CD14-positive monocyte (primary cell): ENCODE data around the gene SPEM1. TPM values are rescaled to one million over a fixed set of nuclear protein-coding genes. Genes with fewer than 3 reads are reported as not detected.

Source experiments
- DNase-seq, 3 donors: peaks; one replicate each; pipeline ENCODE4 v3.0.0-alpha.2; 2011 to 2022
- H2AFZ ChIP-seq: 2 replicates; pipeline ENCODE4 v1.6.0; 2012; ENCODE audit warnings: mild to moderate bottlenecking, low read depth, low read length, inconsistent platforms; ENCODE audit not compliant: insufficient read depth, poor library complexity, severe bottlenecking
- H3K27ac ChIP-seq, 2 donors: 1 replicate in 1 of 2; 2 replicates in 1 of 2; pipeline ENCODE4 v1.5.1; 2012 to 2013; ENCODE audit warnings: low read length in 2 of 2, control low read depth in 1 of 2, inconsistent platforms in 1 of 2, low read depth in 1 of 2, mild to moderate bottlenecking in 1 of 2
- H3K27me3 ChIP-seq, 2 donors: one replicate each; pipeline versions ENCODE4 v1.6.0 to v1.6.1; 2011 to 2013; ENCODE audit warnings: low read length in 2 of 2; ENCODE audit not compliant: control insufficient read depth in 2 of 2, insufficient read depth in 2 of 2
- H3K36me3 ChIP-seq, 2 donors: replicated peaks in 1 of 2; 1 replicate in 1 of 2; 2 replicates in 1 of 2; pipeline versions ENCODE4 v1.5.1 to v1.6.1; 2012 to 2013; ENCODE audit warnings: low read length in 2 of 2, control low read depth in 1 of 2, inconsistent platforms in 1 of 2, mild to moderate bottlenecking in 1 of 2; ENCODE audit not compliant: insufficient read depth in 2 of 2, control insufficient read depth in 1 of 2
- H3K4me1 ChIP-seq, 2 donors: 1 replicate in 1 of 2; 2 replicates in 1 of 2; pipeline versions ENCODE4 v1.5.1 to v1.6.1; 2012 to 2013; ENCODE audit warnings: low read length in 2 of 2, control low read depth in 1 of 2, inconsistent platforms in 1 of 2, mild to moderate bottlenecking in 1 of 2, moderate library complexity in 1 of 2; ENCODE audit not compliant: insufficient read depth in 2 of 2, control insufficient read depth in 1 of 2
- H3K4me2 ChIP-seq: replicated peaks from 2 replicates; pipeline ENCODE3; 2012; ENCODE audit warnings: low read length, moderate library complexity, mild to moderate bottlenecking; ENCODE audit not compliant: poor library complexity, severe bottlenecking; ENCODE audit errors: extremely low read depth
- H3K4me3 ChIP-seq, 3 experiments: fragments of 200-600 bp in 1 of 3; sonication (generic) in 1 of 3; replicated peaks in 1 of 3; 1 replicate in 2 of 3; 2 replicates in 1 of 3; pipeline ENCODE4 v1.5.1; 2011 to 2013; ENCODE audit warnings: low read length in 3 of 3, mild to moderate bottlenecking in 3 of 3, control low read depth in 2 of 3, low read depth in 2 of 3, inconsistent platforms in 1 of 3, moderate library complexity in 1 of 3
- H3K79me2 ChIP-seq: 2 replicates; pipeline ENCODE4 v1.6.0; 2012; ENCODE audit warnings: mild to moderate bottlenecking, control low read depth, inconsistent platforms, low read length, moderate library complexity; ENCODE audit not compliant: insufficient read depth
- H3K9ac ChIP-seq: 2 replicates; pipeline ENCODE4 v1.6.0; 2017; ENCODE audit warnings: low read length, mild to moderate bottlenecking; ENCODE audit not compliant: insufficient read depth, poor library complexity, severe bottlenecking
- H3K9me3 ChIP-seq, 2 donors: replicated peaks in 1 of 2; 1 replicate in 1 of 2; 2 replicates in 1 of 2; pipeline versions ENCODE4 v1.5.1 to v1.6.1; 2012 to 2013; ENCODE audit warnings: low read length in 2 of 2, control low read depth in 1 of 2; ENCODE audit not compliant: control insufficient read depth in 1 of 2, insufficient read depth in 1 of 2
- H4K20me1 ChIP-seq: 2 replicates; pipeline ENCODE4 v1.6.0; 2012; ENCODE audit warnings: mild to moderate bottlenecking, low read length, control low read depth, moderate library complexity; ENCODE audit not compliant: insufficient read depth
- H3K27ac Mint-ChIP-seq, 7 donors: one replicate each; pipeline ENCODE4 v1.8.0; 2020; ENCODE audit warnings: mild to moderate bottlenecking in 7 of 7, mixed read lengths in 7 of 7, moderate library complexity in 6 of 7, inconsistent platforms in 2 of 7
- H3K27me3 Mint-ChIP-seq, 3 donors: one replicate each; pipeline ENCODE4 v1.8.0; 2021 to 2022; ENCODE audit warnings: low read depth in 3 of 3, mild to moderate bottlenecking in 3 of 3, mixed read lengths in 3 of 3, moderate library complexity in 3 of 3, inconsistent platforms in 1 of 3
- H3K36me3 Mint-ChIP-seq, 2 donors: one replicate each; pipeline ENCODE4 v1.8.0; 2020; ENCODE audit warnings: mixed read lengths in 2 of 2, inconsistent platforms in 1 of 2, mild to moderate bottlenecking in 1 of 2
- H3K4me1 Mint-ChIP-seq: one replicate; pipeline ENCODE4 v1.8.0; 2020; ENCODE audit warnings: mild to moderate bottlenecking, mixed read lengths
- H3K4me3 Mint-ChIP-seq, 2 donors: one replicate each; pipeline ENCODE4 v1.8.0; 2020; ENCODE audit warnings: mild to moderate bottlenecking in 2 of 2, mixed read lengths in 2 of 2, moderate library complexity in 1 of 2
- H3K9me3 Mint-ChIP-seq, 7 donors: one replicate each; pipeline ENCODE4 v1.8.0; 2020 to 2022; ENCODE audit warnings: mixed read lengths in 7 of 7, mild to moderate bottlenecking in 6 of 7, moderate library complexity in 6 of 7, inconsistent platforms in 2 of 7
- CTCF ChIP-seq: fragments of 200-600 bp; IDR thresholded peaks from one replicate; pipeline ENCODE4 v1.8.0; 2022; ENCODE audit warnings: antibody characterized with exemption, mild to moderate bottlenecking
- WGBS: methylation state at CpG from one replicate; pipeline ENCODE4 v1.1.5; 2013; ENCODE audit warnings: missing lambda C conversion rate; ENCODE audit not compliant: insufficient coverage; 5-methylcytosine and 5-hydroxymethylcytosine counted together
- intact Hi-C, 2 donors: fragments of 100-400 bp; cut with micrococcal nuclease; formaldehyde crosslinking; loops; one replicate each; pipeline versions ENCODE4 v1.15.0 to v1.15.1; 2023
- polyA plus RNA-seq, 3 donors: library from polyadenylated mRNA; depleted of rRNA in 1 of 3; unstranded in 2 of 3; stranded (reverse) in 1 of 3; fragments of 300-500 nt in 2 of 3; fragments of >200 nt in 1 of 3; fragmentation: Illumina TruSeq in 2 of 3; gene quantifications; 1 replicate in 2 of 3; 2 replicates in 1 of 3; pipeline ENCODE4 v1.2.3, GENCODE V29; 2012 to 2021

The SPEM1 gene
- polyA plus RNA-seq, 3 donors = not detected

GRCh38 chr17:7418472-7419152 is 1.5 kb upstream of the SPEM1 start:
- no peaks in the 10 kb centered on the region for H3K27me3 ChIP-seq
- no peak overlapping the region for H3K9ac ChIP-seq
- H4K20me1 ChIP-seq = no peaks in the 10 kb centered on the region
- no peak overlapping the region for H3K27ac ChIP-seq
- Mint-ChIP-seq H3K27ac (peak overlapping the region in 2 of 7 donors; percentile 33 to 82), H3K27me3 (peaks cover 0 to 8% (median 6%) of the 10 kb centered on the region in 3 donors), H3K36me3 (no peaks in the 10 kb centered on the region), H3K9me3 (no peaks in the 10 kb centered on the region), H3K4me1 (no peaks in the 10 kb centered on the region), H3K4me3 (no peak overlapping the region)
- intact Hi-C loops = no loop called here
- no peaks in the 10 kb centered on the region for H3K9me3 ChIP-seq
- H3K36me3 ChIP-seq = no peaks in the 10 kb centered on the region
- no peak overlapping the region for H3K4me2 ChIP-seq
- 92% methylated on average over 8 of the region's 18 CpGs for WGBS
- H3K4me1 ChIP-seq = no peaks in the 10 kb centered on the region
- no peak for DNase-seq
- no peak for TF ChIP-seq CTCF
- no peak overlapping the region for H3K4me3 ChIP-seq
- H2AFZ ChIP-seq = no peak overlapping the region
- H3K79me2 ChIP-seq = no peaks in the 10 kb centered on the region

GRCh38 chr17:7421186-7421585 is 1.1 kb downstream of the SPEM1 start:
- no peak overlapping the region for H2AFZ ChIP-seq
- no peaks in the 10 kb centered on the region for H3K27me3 ChIP-seq
- no peak for DNase-seq
- no peaks in the 10 kb centered on the region for H4K20me1 ChIP-seq
- intact Hi-C loops = no loop called here
- H3K4me1 ChIP-seq = no peaks in the 10 kb centered on the region
- no peaks in the 10 kb centered on the region for H3K36me3 Mint-ChIP-seq
- no peak overlapping the region for H3K27ac ChIP-seq
- no peak overlapping the region for H3K4me3 ChIP-seq
- no peak for TF ChIP-seq CTCF
- no peak overlapping the region for H3K4me3 Mint-ChIP-seq
- H3K27ac Mint-ChIP-seq = no peak overlapping the region
- H3K27me3 Mint-ChIP-seq = peaks cover 2 to 11% (median 3%) of the 10 kb centered on the region in 3 donors
- no peaks in the 10 kb centered on the region for H3K9me3 ChIP-seq
- H3K79me2 ChIP-seq = no peaks in the 10 kb centered on the region
- no peaks in the 10 kb centered on the region for H3K36me3 ChIP-seq
- no peak overlapping the region for H3K9ac ChIP-seq
- H3K4me2 ChIP-seq = no peak overlapping the region
- no peaks in the 10 kb centered on the region for H3K9me3 Mint-ChIP-seq
- WGBS = 91% methylated on average over 12 of the region's 16 CpGs
- no peaks in the 10 kb centered on the region for H3K4me1 Mint-ChIP-seq
